Natural killer cell (primary cell): ENCODE data around the gene LARP4B. TPM values are rescaled to one million over a fixed set of nuclear protein-coding genes. Genes with fewer than 3 reads are reported as not detected.
A peak's percentile ranks its signal among the peaks of the same experiment; 100 is the strongest.

Experiments used
- ATAC-seq, 3 donors: fragments of 150-1000 bp in 2 of 3; fragments of 200-7000 bp in 1 of 3; cut with Tn5 transposase; 1 replicate in 1 of 3; 2 replicates in 2 of 3; pipeline ENCODE4 v1.10.0; 2021; ENCODE audit warnings: mild to moderate bottlenecking in 2 of 3, moderate library complexity in 2 of 3
- DNase-seq, 2 donors: peaks; one replicate each; pipeline versions ENCODE4 v3.0.0 to v3.0.0-alpha.2; 2013 to 2021; ENCODE audit warnings: mixed read lengths in 1 of 2
- H3K27ac ChIP-seq: one replicate; pipeline ENCODE4 v1.5.1; 2013; ENCODE audit warnings: mild to moderate bottlenecking, low read length
- H3K27me3 ChIP-seq: one replicate; pipeline ENCODE4 v1.6.1; 2013; ENCODE audit warnings: low read length; ENCODE audit not compliant: control insufficient read depth, insufficient read depth
- H3K36me3 ChIP-seq: one replicate; pipeline ENCODE4 v1.6.1; 2013; ENCODE audit warnings: low read length; ENCODE audit not compliant: control insufficient read depth, insufficient read depth
- H3K4me1 ChIP-seq: one replicate; pipeline ENCODE4 v1.6.1; 2013; ENCODE audit warnings: low read length; ENCODE audit not compliant: control insufficient read depth, insufficient read depth
- H3K4me3 ChIP-seq: one replicate; pipeline ENCODE4 v1.5.1; 2013; ENCODE audit warnings: low read length
- H3K9me3 ChIP-seq: one replicate; pipeline ENCODE4 v1.6.1; 2013; ENCODE audit warnings: low read length; ENCODE audit not compliant: control insufficient read depth, insufficient read depth
- H3K27ac Mint-ChIP-seq, 2 donors: one replicate each; pipeline ENCODE4 v1.8.0; 2022; ENCODE audit warnings: mild to moderate bottlenecking in 2 of 2, mixed read lengths in 2 of 2, moderate library complexity in 1 of 2
- H3K27me3 Mint-ChIP-seq, 2 donors: one replicate each; pipeline ENCODE4 v1.8.0; 2022; ENCODE audit warnings: low read depth in 2 of 2, mixed read lengths in 2 of 2
- H3K36me3 Mint-ChIP-seq: one replicate; pipeline ENCODE4 v1.8.0; 2022; ENCODE audit warnings: mixed read lengths
- H3K4me1 Mint-ChIP-seq, 2 donors: one replicate each; pipeline ENCODE4 v1.8.0; 2022; ENCODE audit warnings: mixed read lengths in 2 of 2
- H3K4me3 Mint-ChIP-seq: one replicate; pipeline ENCODE4 v1.8.0; 2022; ENCODE audit warnings: mild to moderate bottlenecking, moderate library complexity, mixed read lengths
- H3K9me3 Mint-ChIP-seq, 2 donors: one replicate each; pipeline ENCODE4 v1.8.0; 2022; ENCODE audit warnings: mixed read lengths in 2 of 2
- WGBS: methylation state at CpG from one replicate; pipeline ENCODE4 v1.1.7; 2013; ENCODE audit warnings: missing lambda C conversion rate; ENCODE audit not compliant: insufficient coverage; 5-methylcytosine and 5-hydroxymethylcytosine counted together
- intact Hi-C: fragments of 100-400 bp; cut with micrococcal nuclease; formaldehyde crosslinking; loops from one replicate; pipeline ENCODE4 v1.14.2; 2022
- total RNA-seq, 4 donors: library from RNA; stranded (reverse); fragments of 120-200 nt in 1 of 4; gene quantifications; one replicate each; pipeline versions ENCODE4 v1.2.3 to v1.2.4, GENCODE V29; 2013 to 2022
- TF ChIP-seq, protein P1 (sequence below): fragments of 200-600 bp; IDR thresholded peaks from one replicate; pipeline ENCODE4 v1.8.0; 2022; ENCODE audit warnings: antibody characterized with exemption

LARP4B gene
- total RNA-seq, 3 donors from 2014 or later (not counting 1 experiment from before 2014, with no cell fraction given), result 75.5 to 95.4 (median 90.2) TPM

GRCh38 chr10:785861-786214, 145.7 kb downstream of the LARP4B start:
- H3K27ac ChIP-seq, result no peak overlapping the region
- H3K4me3 ChIP-seq, result no peak overlapping the region
- H3K9me3 Mint-ChIP-seq, result no peaks in the 10 kb centered on the region
- H3K4me3 Mint-ChIP-seq, result no peak overlapping the region
- H3K27me3 Mint-ChIP-seq, result peaks cover 7 to 11% of the 10 kb centered on the region in 2 donors
- H3K4me1 Mint-ChIP-seq, result no peaks in the 10 kb centered on the region
- WGBS, result 88% methylated on average over 15 of the region's 15 CpGs
- no peak for ATAC-seq
- H3K36me3 Mint-ChIP-seq, result no peaks in the 10 kb centered on the region
- H3K36me3 ChIP-seq, result no peaks in the 10 kb centered on the region
- peaks cover 8% of the 10 kb centered on the region for H3K27me3 ChIP-seq
- H3K9me3 ChIP-seq, result no peaks in the 10 kb centered on the region
- DNase-seq, result no peak
- no peak overlapping the region for H3K27ac Mint-ChIP-seq
- peaks cover 12% of the 10 kb centered on the region for H3K4me1 ChIP-seq
- TF ChIP-seq, protein P1, sequence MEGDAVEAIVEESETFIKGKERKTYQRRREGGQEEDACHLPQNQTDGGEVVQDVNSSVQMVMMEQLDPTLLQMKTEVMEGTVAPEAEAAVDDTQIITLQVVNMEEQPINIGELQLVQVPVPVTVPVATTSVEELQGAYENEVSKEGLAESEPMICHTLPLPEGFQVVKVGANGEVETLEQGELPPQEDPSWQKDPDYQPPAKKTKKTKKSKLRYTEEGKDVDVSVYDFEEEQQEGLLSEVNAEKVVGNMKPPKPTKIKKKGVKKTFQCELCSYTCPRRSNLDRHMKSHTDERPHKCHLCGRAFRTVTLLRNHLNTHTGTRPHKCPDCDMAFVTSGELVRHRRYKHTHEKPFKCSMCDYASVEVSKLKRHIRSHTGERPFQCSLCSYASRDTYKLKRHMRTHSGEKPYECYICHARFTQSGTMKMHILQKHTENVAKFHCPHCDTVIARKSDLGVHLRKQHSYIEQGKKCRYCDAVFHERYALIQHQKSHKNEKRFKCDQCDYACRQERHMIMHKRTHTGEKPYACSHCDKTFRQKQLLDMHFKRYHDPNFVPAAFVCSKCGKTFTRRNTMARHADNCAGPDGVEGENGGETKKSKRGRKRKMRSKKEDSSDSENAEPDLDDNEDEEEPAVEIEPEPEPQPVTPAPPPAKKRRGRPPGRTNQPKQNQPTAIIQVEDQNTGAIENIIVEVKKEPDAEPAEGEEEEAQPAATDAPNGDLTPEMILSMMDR, result no peak
- intact Hi-C loops, result no loop called here

GRCh38 chr10:785089-785860, 146.2 kb downstream of the LARP4B start:
- Histone ChIP-seq H3K9me3 (no peaks in the 10 kb centered on the region), H3K4me3 (no peak overlapping the region), H3K27ac (no peak overlapping the region), H3K27me3 (peaks cover 8% of the 10 kb centered on the region), H3K4me1 (peaks cover 12% of the 10 kb centered on the region), H3K36me3 (no peaks in the 10 kb centered on the region)
- intact Hi-C loops, result no loop called here
- no peak for DNase-seq
- peak in 1 of 3 donors; percentile 18 for ATAC-seq
- no peaks in the 10 kb centered on the region for H3K36me3 Mint-ChIP-seq
- H3K4me3 Mint-ChIP-seq, result no peak overlapping the region
- WGBS, result 46% methylated on average over 32 of the region's 32 CpGs
- TF ChIP-seq, protein P1, result no peak
- no peak overlapping the region for H3K27ac Mint-ChIP-seq
- no peaks in the 10 kb centered on the region for H3K4me1 Mint-ChIP-seq
- H3K27me3 Mint-ChIP-seq, result peaks cover 7 to 13% of the 10 kb centered on the region in 2 donors
- H3K9me3 Mint-ChIP-seq, result no peaks in the 10 kb centered on the region

GRCh38 chr10:784403-785088, 147.0 kb downstream of the LARP4B start:
- peaks cover 10% of the 10 kb centered on the region for H3K4me1 ChIP-seq
- H3K27ac ChIP-seq, result no peak overlapping the region
- H3K4me3 ChIP-seq, result no peak overlapping the region
- peaks cover 12 to 17% of the 10 kb centered on the region in 2 donors for H3K27me3 Mint-ChIP-seq
- peaks cover 8% of the 10 kb centered on the region for H3K27me3 ChIP-seq
- ATAC-seq (peak in 2 of 3 donors; percentile 38 to 48), DNase-seq (no peak)
- no peaks in the 10 kb centered on the region for H3K9me3 Mint-ChIP-seq
- no peaks in the 10 kb centered on the region for H3K4me1 Mint-ChIP-seq
- intact Hi-C loops, result no loop called here
- 7% methylated on average over 51 of the region's 51 CpGs for WGBS
- H3K9me3 ChIP-seq, result no peaks in the 10 kb centered on the region
- no peaks in the 10 kb centered on the region for H3K36me3 ChIP-seq
- H3K27ac Mint-ChIP-seq, result no peak overlapping the region
- H3K36me3 Mint-ChIP-seq, result no peaks in the 10 kb centered on the region
- H3K4me3 Mint-ChIP-seq, result no peak overlapping the region
- TF ChIP-seq, protein P1, result no peak
